Measurements from ENCODE around the gene TTN.

TTN gene

DNA sequence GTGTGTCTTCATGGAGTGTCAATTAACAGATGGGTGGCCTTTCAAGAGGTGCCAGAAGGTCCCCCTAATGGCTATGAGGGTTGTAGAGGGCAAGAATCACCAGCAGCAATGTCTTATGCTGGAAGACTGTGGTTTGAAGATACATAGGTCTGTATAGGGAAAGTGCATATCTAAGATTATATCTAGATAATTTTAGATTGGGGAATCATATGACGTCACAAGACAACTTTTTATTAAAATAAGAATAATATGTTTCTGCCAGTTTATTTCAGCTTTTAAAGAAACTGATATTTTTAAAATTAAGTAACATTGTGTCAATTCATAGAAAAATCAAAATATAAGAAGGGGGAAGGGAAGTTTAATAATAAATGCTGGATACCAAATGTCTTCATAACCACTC, 162.3 kb downstream of the TTN start:
- no peak overlapping the region for H3K4me3 ChIP-seq (ENCODE audit: control insufficient read depth, low read depth, low read length)
- no peak for DNase-seq (ENCODE audit: low read depth)
- TF ChIP-seq, protein P1, sequence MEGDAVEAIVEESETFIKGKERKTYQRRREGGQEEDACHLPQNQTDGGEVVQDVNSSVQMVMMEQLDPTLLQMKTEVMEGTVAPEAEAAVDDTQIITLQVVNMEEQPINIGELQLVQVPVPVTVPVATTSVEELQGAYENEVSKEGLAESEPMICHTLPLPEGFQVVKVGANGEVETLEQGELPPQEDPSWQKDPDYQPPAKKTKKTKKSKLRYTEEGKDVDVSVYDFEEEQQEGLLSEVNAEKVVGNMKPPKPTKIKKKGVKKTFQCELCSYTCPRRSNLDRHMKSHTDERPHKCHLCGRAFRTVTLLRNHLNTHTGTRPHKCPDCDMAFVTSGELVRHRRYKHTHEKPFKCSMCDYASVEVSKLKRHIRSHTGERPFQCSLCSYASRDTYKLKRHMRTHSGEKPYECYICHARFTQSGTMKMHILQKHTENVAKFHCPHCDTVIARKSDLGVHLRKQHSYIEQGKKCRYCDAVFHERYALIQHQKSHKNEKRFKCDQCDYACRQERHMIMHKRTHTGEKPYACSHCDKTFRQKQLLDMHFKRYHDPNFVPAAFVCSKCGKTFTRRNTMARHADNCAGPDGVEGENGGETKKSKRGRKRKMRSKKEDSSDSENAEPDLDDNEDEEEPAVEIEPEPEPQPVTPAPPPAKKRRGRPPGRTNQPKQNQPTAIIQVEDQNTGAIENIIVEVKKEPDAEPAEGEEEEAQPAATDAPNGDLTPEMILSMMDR (IDR thresholded peaks at IDR 0.05; ENCODE audit: control insufficient read depth, insufficient read depth, low read depth, low read length, missing control alignments), result no peak

DNA sequence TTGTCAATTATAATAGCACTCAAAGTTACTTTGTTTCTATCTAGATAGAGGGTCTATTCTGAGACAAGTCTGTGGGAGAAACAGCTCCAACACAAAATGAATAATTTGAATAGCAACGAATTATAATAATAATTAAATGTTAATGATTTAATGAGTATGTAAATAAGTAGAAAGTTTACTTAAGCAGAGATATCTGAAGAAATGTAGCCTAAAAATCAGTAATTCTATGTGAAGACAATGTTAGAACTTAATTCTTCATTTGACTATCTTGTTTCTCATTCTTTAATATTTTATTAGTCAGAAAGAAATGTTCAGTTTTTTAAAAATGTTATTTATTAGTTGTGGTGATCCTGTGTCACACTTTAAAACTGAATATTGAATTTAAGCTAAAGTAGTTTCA, 165.7 kb downstream of the TTN start:
- H3K4me3 ChIP-seq (ENCODE audit: control insufficient read depth, low read depth, low read length), result no peak overlapping the region
- TF ChIP-seq, protein P1 (IDR thresholded peaks at IDR 0.05; ENCODE audit: control insufficient read depth, insufficient read depth, low read depth, low read length, missing control alignments), result no peak
- no peak for DNase-seq (ENCODE audit: low read depth)

DNA sequence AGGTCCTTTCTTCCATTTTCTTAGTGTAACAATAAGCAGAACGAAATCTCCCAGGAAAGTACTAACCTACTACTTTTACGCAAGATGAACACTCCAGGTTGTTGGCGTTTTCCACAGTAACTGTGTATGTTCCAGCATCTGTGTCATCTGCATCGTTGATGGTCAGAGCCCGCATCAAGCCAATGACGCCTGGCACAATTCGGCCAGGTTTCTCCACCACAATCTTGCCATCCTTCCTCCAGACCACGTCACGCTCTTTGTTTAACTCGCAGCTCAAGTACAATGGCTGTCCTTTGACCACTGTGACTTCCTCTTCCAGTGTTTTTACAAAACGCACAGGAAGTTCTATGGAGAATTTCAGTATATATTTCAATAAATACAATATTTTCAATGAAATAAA, 171.3 kb downstream of the TTN start:
- no peak overlapping the region for H3K4me3 ChIP-seq (ENCODE audit: control insufficient read depth, low read depth, low read length)
- DNase-seq (ENCODE audit: low read depth), result no peak
- TF ChIP-seq, protein P1 (IDR thresholded peaks at IDR 0.05; ENCODE audit: control insufficient read depth, insufficient read depth, low read depth, low read length, missing control alignments), result no peak

DNA sequence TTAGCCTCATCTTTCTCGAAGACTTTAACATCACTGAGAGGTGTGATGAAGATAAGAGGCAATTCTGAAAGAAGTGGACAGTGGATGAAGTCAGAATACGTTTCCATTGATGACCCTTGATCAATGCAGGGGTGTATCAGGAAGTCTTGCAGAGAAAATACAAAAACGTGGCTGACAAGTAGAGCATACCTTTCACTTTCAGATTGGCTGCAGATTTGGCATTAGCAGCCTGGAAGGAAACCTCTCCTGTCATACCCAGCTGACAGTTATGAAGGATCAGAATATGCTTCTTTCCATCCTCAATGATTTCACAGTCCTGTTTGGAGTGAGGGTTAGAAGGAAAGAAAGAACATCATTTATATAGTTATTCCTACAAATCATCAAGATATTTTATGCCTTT, 174.5 kb downstream of the TTN start:
- H3K4me3 ChIP-seq (ENCODE audit: control insufficient read depth, low read depth, low read length), result no peak overlapping the region
- TF ChIP-seq, protein P1 (IDR thresholded peaks at IDR 0.05; ENCODE audit: control insufficient read depth, insufficient read depth, low read depth, low read length, missing control alignments), result no peak

DNA sequence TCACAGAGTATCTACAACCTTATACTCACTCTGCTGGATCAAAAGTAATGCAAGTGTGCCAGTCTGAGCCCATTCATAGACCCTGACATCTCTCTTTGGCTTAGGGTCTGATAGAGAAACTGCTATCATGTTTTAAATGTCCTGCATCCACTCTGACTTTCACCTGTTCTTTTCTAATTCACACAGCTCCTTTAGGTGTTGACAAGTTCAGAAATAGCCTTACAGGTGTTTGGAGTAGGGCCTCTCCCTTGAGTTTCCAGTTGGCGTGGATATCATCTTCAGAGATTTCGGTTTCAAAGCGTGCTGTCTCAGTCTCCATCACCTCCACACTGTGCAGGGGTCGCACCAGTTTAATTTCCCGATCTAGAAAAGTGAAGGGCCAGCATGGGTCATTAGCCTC, 176.6 kb downstream of the TTN start:
- no peak overlapping the region for H3K4me3 ChIP-seq (ENCODE audit: control insufficient read depth, low read depth, low read length)
- TF ChIP-seq, protein P1 (IDR thresholded peaks at IDR 0.05; ENCODE audit: control insufficient read depth, insufficient read depth, low read depth, low read length, missing control alignments), result no peak
- no peak for DNase-seq (ENCODE audit: low read depth)

More for the DNA sequence above, 174.5 kb downstream of the TTN start:
- no peak for DNase-seq (ENCODE audit: low read depth)

DNA sequence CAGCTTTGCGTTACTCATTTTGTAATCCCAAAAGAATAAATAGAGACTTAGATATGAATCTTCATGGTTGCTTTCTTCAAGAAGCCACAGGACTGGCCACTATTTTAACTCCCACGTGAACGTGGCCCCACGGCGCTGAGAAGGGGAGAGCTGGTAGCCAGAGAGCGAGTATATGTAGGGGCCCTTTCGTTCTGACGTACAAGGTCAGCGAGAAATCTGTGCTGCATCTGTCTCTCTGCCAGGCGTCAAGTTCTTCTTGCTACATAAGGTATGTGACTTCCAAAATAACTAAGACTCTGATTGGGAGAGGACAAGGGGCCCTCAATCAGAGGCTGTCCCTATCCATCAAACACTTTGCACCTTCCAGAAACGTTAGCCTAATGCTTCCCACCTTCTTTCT, 177.8 kb downstream of the TTN start:
- TF ChIP-seq, protein P1 (IDR thresholded peaks at IDR 0.05; ENCODE audit: control insufficient read depth, insufficient read depth, low read depth, low read length, missing control alignments), result no peak
- DNase-seq (ENCODE audit: low read depth), result no peak
- no peak overlapping the region for H3K4me3 ChIP-seq (ENCODE audit: control insufficient read depth, low read depth, low read length)

DNA sequence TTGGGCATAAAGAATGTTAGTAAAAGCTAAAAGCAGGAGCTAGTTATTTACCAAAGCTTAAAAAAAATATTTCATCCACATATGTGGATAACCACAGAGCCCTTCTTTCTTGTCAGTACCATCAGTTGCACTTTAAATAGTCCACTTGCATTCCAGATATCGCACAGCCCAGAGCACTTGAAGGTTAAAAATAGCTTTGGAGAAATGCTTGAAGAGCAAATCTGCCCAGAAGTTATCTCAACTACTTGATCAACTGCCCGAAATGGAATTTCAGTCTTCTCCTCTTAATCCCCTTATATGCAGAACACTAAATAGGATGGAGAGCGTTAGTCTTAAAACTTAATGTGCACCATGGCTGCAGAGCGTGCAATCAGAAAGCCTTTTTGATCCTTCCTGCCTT, 178.6 kb downstream of the TTN start:
- TF ChIP-seq, protein P1 (IDR thresholded peaks at IDR 0.05; ENCODE audit: control insufficient read depth, insufficient read depth, low read depth, low read length, missing control alignments), result no peak
- no peak for DNase-seq (ENCODE audit: low read depth)

More for the DNA sequence above, 178.6 kb downstream of the TTN start:
- H3K4me3 ChIP-seq (ENCODE audit: control insufficient read depth, low read depth, low read length), result no peak overlapping the region
